H1 (cell line): ENCODE measurements around the gene NXN.

Source experiments
- BACH1 ChIP-seq: IDR thresholded peaks from 2 replicates; pipeline ENCODE4 v1.6.1; 2012; ENCODE audit warnings: low read length, improper control_type of control experiment
- POLR2A ChIP-seq, 2 experiments: IDR thresholded peaks; 1 replicate in 1 of 2; 2 replicates in 1 of 2; pipeline ENCODE4 v1.6.1; 2011; ENCODE audit warnings: low read depth in 2 of 2, low read length in 2 of 2, mild to moderate bottlenecking in 2 of 2; ENCODE audit errors: control extremely low read depth in 1 of 2
- POLR2AphosphoS5 ChIP-seq: IDR thresholded peaks from 2 replicates; pipeline ENCODE4 v1.6.1; 2011; ENCODE audit warnings: low read depth, low read length
- RAD21 ChIP-seq, 2 experiments: IDR thresholded peaks in 1 of 2; conservative IDR thresholded peaks in 1 of 2; 2 replicates each; pipeline ENCODE4 v1.6.1; 2011; ENCODE audit warnings: low read depth in 2 of 2, low read length in 2 of 2, improper control_type of control experiment in 1 of 2, inconsistent platforms in 1 of 2, mild to moderate bottlenecking in 1 of 2, moderate library complexity in 1 of 2
- SP1 ChIP-seq: IDR thresholded peaks from 2 replicates; pipeline ENCODE4 v1.6.1; 2011; ENCODE audit warnings: low read depth, low read length
- TF ChIP-seq, protein P1 (sequence below), 3 experiments: IDR thresholded peaks; 1 replicate in 2 of 3; 2 replicates in 1 of 3; pipeline versions ENCODE4 v1.5.1 to v1.6.1; 2011; ENCODE audit warnings: low read length in 3 of 3, mild to moderate bottlenecking in 3 of 3, inconsistent platforms in 2 of 3, low read depth in 1 of 3, moderate library complexity in 1 of 3; ENCODE audit not compliant: insufficient read depth in 1 of 3; ENCODE audit errors: control extremely low read depth in 1 of 3

DNA sequence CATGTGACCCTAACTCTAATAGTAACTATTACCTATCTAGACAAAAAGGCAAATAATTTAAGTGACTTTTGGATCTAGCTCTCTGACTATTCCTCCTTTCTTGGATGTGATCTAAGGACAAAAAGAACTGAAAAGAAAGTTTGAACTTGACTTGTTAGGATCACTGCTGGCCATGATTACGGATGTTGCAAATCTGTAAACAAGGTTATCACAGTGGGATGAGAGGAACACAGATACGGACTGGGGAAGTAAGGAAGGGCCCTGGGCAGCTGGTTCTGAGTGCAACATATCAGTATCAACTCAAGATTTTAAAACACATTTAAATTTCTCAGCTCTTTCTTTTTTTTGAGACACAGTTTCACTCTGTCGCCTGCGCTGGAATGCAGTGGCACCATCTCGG is 118.8 kb downstream of the NXN start:
- TF ChIP-seq RAD21 (IDR thresholded peaks at IDR 0.05 in 1 of 2, conservative IDR thresholded peaks at IDR 0.05 in 1 of 2; ENCODE audit: low read depth in 2 of 2, low read length in 2 of 2) (no peak), SP1 (no peak), POLR2AphosphoS5 (no peak), POLR2A (IDR thresholded peaks at IDR 0.05; ENCODE audit: control extremely low read depth in 1 of 2, low read depth in 2 of 2, low read length in 2 of 2) (no peak), BACH1 (no peak)
- TF ChIP-seq, protein P1, sequence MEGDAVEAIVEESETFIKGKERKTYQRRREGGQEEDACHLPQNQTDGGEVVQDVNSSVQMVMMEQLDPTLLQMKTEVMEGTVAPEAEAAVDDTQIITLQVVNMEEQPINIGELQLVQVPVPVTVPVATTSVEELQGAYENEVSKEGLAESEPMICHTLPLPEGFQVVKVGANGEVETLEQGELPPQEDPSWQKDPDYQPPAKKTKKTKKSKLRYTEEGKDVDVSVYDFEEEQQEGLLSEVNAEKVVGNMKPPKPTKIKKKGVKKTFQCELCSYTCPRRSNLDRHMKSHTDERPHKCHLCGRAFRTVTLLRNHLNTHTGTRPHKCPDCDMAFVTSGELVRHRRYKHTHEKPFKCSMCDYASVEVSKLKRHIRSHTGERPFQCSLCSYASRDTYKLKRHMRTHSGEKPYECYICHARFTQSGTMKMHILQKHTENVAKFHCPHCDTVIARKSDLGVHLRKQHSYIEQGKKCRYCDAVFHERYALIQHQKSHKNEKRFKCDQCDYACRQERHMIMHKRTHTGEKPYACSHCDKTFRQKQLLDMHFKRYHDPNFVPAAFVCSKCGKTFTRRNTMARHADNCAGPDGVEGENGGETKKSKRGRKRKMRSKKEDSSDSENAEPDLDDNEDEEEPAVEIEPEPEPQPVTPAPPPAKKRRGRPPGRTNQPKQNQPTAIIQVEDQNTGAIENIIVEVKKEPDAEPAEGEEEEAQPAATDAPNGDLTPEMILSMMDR (IDR thresholded peaks at IDR 0.05; ENCODE audit: control extremely low read depth in 1 of 3, insufficient read depth in 1 of 3, low read depth in 1 of 3, low read length in 3 of 3) = no peak
